HG03354 (cell line): Measurements from ENCODE around the gene C14orf180.
"Not testable (repeated sequence)": the region's sequence is repeated elsewhere in the genome, so short reads cannot be mapped to it uniquely, and the experiment has no call there.

ENCODE experiments used
- ATAC-seq: cut with Tn5 transposase; IDR thresholded peaks from one replicate; pipeline ENCODE4 v1.9.1; 2021; ENCODE audit warnings: mild to moderate bottlenecking; ENCODE audit not compliant: unreplicated experiment, poor library complexity, severe bottlenecking

The C14orf180 gene

GRCh38 chr14:104574978-104575583, 4.5 kb upstream of the C14orf180 start:
- no peak for ATAC-seq

- no peak for ATAC-seq
These were observed 3.2 kb upstream of the C14orf180 start for GRCh38 chr14:104576232-104576969.

- ATAC-seq: no peak
These were observed 2.6 kb upstream of the C14orf180 start for GRCh38 chr14:104576970-104577332.

GRCh38 chr14:104577426-104577825, 2.1 kb upstream of the C14orf180 start:
- ATAC-seq: no peak

GRCh38 chr14:104577847-104578301, 1.7 kb upstream of the C14orf180 start:
- ATAC-seq: no peak

GRCh38 chr14:104578321-104578720, 1.2 kb upstream of the C14orf180 start:
- ATAC-seq: no peak

GRCh38 chr14:104579939-104580338, 375 bp downstream of the C14orf180 start:
- ATAC-seq: not testable (repeated sequence)

GRCh38 chr14:104580961-104581360, 1.4 kb downstream of the C14orf180 start:
- no peak for ATAC-seq

GRCh38 chr14:104581521-104581920, 2.0 kb downstream of the C14orf180 start:
- no peak for ATAC-seq

GRCh38 chr14:104582005-104582404, 2.4 kb downstream of the C14orf180 start:
- ATAC-seq: no peak

- ATAC-seq: no peak
These were observed 3.1 kb downstream of the C14orf180 start for GRCh38 chr14:104582662-104583061.

- ATAC-seq: no peak
These were observed 4.1 kb downstream of the C14orf180 start for GRCh38 chr14:104583424-104584306.

- ATAC-seq: no peak
These were observed 5.0 kb downstream of the C14orf180 start for GRCh38 chr14:104584557-104584956.

GRCh38 chr14:104585966-104586697, 6.6 kb downstream of the C14orf180 start:
- no peak for ATAC-seq

- ATAC-seq: no peak
These were observed 7.5 kb downstream of the C14orf180 start for GRCh38 chr14:104586832-104587620.

- no peak for ATAC-seq
These were observed 8.1 kb downstream of the C14orf180 start for GRCh38 chr14:104587641-104588040.

- no peak for ATAC-seq
These were observed 8.7 kb downstream of the C14orf180 start for GRCh38 chr14:104588066-104588857.
